ENCODE results near the gene IQSEC3.

IQSEC3 gene

DNA sequence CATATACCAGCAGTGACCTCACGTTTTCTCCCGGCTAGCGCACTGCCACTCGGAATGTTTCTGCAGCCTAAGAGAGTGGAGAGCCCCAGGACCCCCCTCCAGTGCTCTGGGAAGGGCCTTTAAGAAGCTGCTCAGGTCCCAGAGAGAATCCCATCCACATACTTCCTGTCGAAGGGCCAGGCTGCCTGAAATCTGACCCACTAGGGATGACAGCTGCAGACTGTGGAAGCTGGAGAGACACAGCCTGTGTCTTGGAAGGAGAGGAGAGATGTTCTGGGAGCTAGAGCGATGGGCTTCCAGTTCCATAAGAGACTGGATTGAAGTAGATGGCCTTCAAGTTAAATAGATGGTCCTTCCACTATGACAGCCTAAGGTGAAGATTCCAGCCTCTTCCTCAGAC is 54.4 kb downstream of the IQSEC3 start:
- Histone ChIP-seq H3K9me3 (ENCODE audit: control insufficient read depth, low read length) (no peaks in the 10 kb centered on the region), H3K27me3 (ENCODE audit: control insufficient read depth in 1 of 2, insufficient read depth in 1 of 2, low read length in 2 of 2) (peaks cover 54 to 81% of the 10 kb centered on the region in 2 experiments), H3K4me3 (ENCODE audit: insufficient read depth in 1 of 2, low read depth in 1 of 2, low read length in 2 of 2) (no peak overlapping the region), H2BK12ac (ENCODE audit: low read length in 2 of 2) (no peak overlapping the region), H4K8ac (ENCODE audit: low read length) (no peak overlapping the region), H2BK5ac (ENCODE audit: low read depth, low read length, poor library complexity, severe bottlenecking) (no peak overlapping the region), H2BK120ac (ENCODE audit: low read depth, low read length) (no peak overlapping the region), H3K18ac (ENCODE audit: low read depth in 1 of 2, low read length in 2 of 2) (no peak overlapping the region), H3K4me1 (ENCODE audit: control insufficient read depth, insufficient read depth, low read depth, low read length) (no peaks in the 10 kb centered on the region), H3K4ac (ENCODE audit: low read depth in 1 of 2, low read length in 2 of 2) (no peak overlapping the region), H3K36me3 (ENCODE audit: control insufficient read depth in 1 of 2, insufficient read depth in 2 of 2, low read depth in 1 of 2, low read length in 2 of 2) (no peaks in the 10 kb centered on the region), H3K79me1 (replicated peaks; ENCODE audit: low read length, poor library complexity, severe bottlenecking) (no peaks in the 10 kb centered on the region), H3K9ac (ENCODE audit: low read length) (no peak overlapping the region), H2BK15ac (ENCODE audit: low read depth, poor library complexity, severe bottlenecking) (no peak overlapping the region), H4K91ac (ENCODE audit: low read length) (no peak overlapping the region), H2AK5ac (ENCODE audit: low read length, severe bottlenecking) (no peak overlapping the region), H3K23ac (ENCODE audit: low read length in 2 of 2) (no peak overlapping the region), H3K27ac (ENCODE audit: low read length, poor library complexity, severe bottlenecking) (no peak overlapping the region), H3K14ac (ENCODE audit: low read length in 2 of 2) (no peak overlapping the region), H3K4me2 (ENCODE audit: low read length, poor library complexity, severe bottlenecking) (no peak overlapping the region), H2AFZ (ENCODE audit: low read depth, low read length) (no peak overlapping the region)
- WGBS = 57% methylated on average over 6 of the region's 6 CpGs
- DNase-seq = no peak

DNA sequence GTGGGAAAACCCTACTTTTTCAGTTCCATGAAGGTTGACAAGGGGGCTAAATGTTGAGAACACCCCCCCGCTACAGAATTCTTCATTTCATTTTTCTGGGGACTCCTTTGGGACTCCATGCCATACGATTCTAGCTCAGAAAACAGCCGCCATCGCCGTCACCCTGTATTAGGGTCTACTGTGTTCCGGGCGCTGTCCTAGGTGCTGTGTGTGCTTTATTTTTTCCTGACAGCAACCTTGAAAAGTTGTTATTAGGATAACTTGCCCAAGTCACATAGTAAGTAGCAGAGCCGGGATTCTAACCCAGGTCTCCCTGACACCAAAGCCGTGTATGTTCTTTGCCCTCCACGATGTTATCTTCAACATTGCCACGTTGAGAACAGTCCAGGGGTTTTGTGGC is 55.1 kb downstream of the IQSEC3 start:
- 88% methylated on average over 11 of the region's 11 CpGs for WGBS
- no peak overlapping the region for H3K27ac ChIP-seq (ENCODE audit: low read length, poor library complexity, severe bottlenecking)

DNA sequence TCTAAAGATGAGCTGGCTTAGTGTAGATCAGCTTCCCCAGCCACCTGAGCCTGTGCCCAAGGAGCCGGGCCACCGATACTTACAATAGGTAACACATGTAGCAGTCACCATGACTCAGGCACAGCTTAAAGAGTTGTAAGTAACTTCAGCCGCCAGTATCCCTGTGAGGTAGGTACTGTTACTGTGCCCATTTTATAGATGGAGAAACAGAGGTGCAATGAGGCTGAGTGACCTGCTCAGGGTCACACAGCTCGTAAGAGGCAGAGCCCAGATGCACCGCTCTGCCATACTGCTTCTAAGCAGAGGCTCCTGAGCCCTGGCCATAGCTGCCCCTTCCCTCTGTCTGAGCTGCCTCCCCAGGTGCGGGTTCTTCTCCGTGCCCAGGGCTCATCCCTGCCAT is 58.5 kb downstream of the IQSEC3 start:
- H3K79me1 ChIP-seq (replicated peaks; ENCODE audit: low read length, poor library complexity, severe bottlenecking) = no peaks in the 10 kb centered on the region
- WGBS = 82% methylated on average over 7 of the region's 7 CpGs
- H2BK12ac ChIP-seq (ENCODE audit: low read length in 2 of 2) = no peak overlapping the region
- H3K4me2 ChIP-seq (ENCODE audit: low read length, poor library complexity, severe bottlenecking) = no peak overlapping the region
- no peak overlapping the region for H3K4ac ChIP-seq (ENCODE audit: low read depth in 1 of 2, low read length in 2 of 2)
- H3K14ac ChIP-seq (ENCODE audit: low read length in 2 of 2) = no peak overlapping the region
- no peak overlapping the region for H4K91ac ChIP-seq (ENCODE audit: low read length)
- no peak for DNase-seq
- H2BK15ac ChIP-seq (ENCODE audit: low read depth, poor library complexity, severe bottlenecking) = no peak overlapping the region
- no peak overlapping the region for H2BK120ac ChIP-seq (ENCODE audit: low read depth, low read length)
- H3K9me3 ChIP-seq (ENCODE audit: control insufficient read depth, low read length) = no peaks in the 10 kb centered on the region
- no peak overlapping the region for H2AK5ac ChIP-seq (ENCODE audit: low read length, severe bottlenecking)
- no peak overlapping the region for H3K27ac ChIP-seq (ENCODE audit: low read length, poor library complexity, severe bottlenecking)
- no peaks in the 10 kb centered on the region for H3K4me1 ChIP-seq (ENCODE audit: control insufficient read depth, insufficient read depth, low read depth, low read length)
- H2BK5ac ChIP-seq (ENCODE audit: low read depth, low read length, poor library complexity, severe bottlenecking) = no peak overlapping the region
- H2AFZ ChIP-seq (ENCODE audit: low read depth, low read length) = no peak overlapping the region
- H3K23ac ChIP-seq (ENCODE audit: low read length in 2 of 2) = no peak overlapping the region
- no peak overlapping the region for H4K8ac ChIP-seq (ENCODE audit: low read length)
- no peaks in the 10 kb centered on the region for H3K36me3 ChIP-seq (ENCODE audit: control insufficient read depth in 1 of 2, insufficient read depth in 2 of 2, low read depth in 1 of 2, low read length in 2 of 2)
- peaks cover 26 to 74% of the 10 kb centered on the region in 2 experiments for H3K27me3 ChIP-seq (ENCODE audit: control insufficient read depth in 1 of 2, insufficient read depth in 1 of 2, low read length in 2 of 2)
- no peak overlapping the region for H3K18ac ChIP-seq (ENCODE audit: low read depth in 1 of 2, low read length in 2 of 2)
- H3K4me3 ChIP-seq (ENCODE audit: insufficient read depth in 1 of 2, low read depth in 1 of 2, low read length in 2 of 2) = no peak overlapping the region
- no peak overlapping the region for H3K9ac ChIP-seq (ENCODE audit: low read length)

More for the DNA sequence above, 55.1 kb downstream of the IQSEC3 start:
- H4K91ac ChIP-seq (ENCODE audit: low read length) = no peak overlapping the region
- no peaks in the 10 kb centered on the region for H3K4me1 ChIP-seq (ENCODE audit: control insufficient read depth, insufficient read depth, low read depth, low read length)
- no peak overlapping the region for H3K14ac ChIP-seq (ENCODE audit: low read length in 2 of 2)
- no peak overlapping the region for H3K18ac ChIP-seq (ENCODE audit: low read depth in 1 of 2, low read length in 2 of 2)
- no peaks in the 10 kb centered on the region for H3K79me1 ChIP-seq (replicated peaks; ENCODE audit: low read length, poor library complexity, severe bottlenecking)
- no peak overlapping the region for H2BK15ac ChIP-seq (ENCODE audit: low read depth, poor library complexity, severe bottlenecking)
- H4K8ac ChIP-seq (ENCODE audit: low read length) = no peak overlapping the region
- no peak overlapping the region for H3K23ac ChIP-seq (ENCODE audit: low read length in 2 of 2)
- no peak overlapping the region for H2BK5ac ChIP-seq (ENCODE audit: low read depth, low read length, poor library complexity, severe bottlenecking)
- no peaks in the 10 kb centered on the region for H3K9me3 ChIP-seq (ENCODE audit: control insufficient read depth, low read length)
- DNase-seq = no peak
- H3K9ac ChIP-seq (ENCODE audit: low read length) = no peak overlapping the region
- H2BK12ac ChIP-seq (ENCODE audit: low read length in 2 of 2) = no peak overlapping the region
- H3K4me2 ChIP-seq (ENCODE audit: low read length, poor library complexity, severe bottlenecking) = no peak overlapping the region
- no peak overlapping the region for H3K4me3 ChIP-seq (ENCODE audit: insufficient read depth in 1 of 2, low read depth in 1 of 2, low read length in 2 of 2)
- H2BK120ac ChIP-seq (ENCODE audit: low read depth, low read length) = no peak overlapping the region
- H2AFZ ChIP-seq (ENCODE audit: low read depth, low read length) = no peak overlapping the region
- H2AK5ac ChIP-seq (ENCODE audit: low read length, severe bottlenecking) = no peak overlapping the region
- no peak overlapping the region for H3K4ac ChIP-seq (ENCODE audit: low read depth in 1 of 2, low read length in 2 of 2)
- H3K36me3 ChIP-seq (ENCODE audit: control insufficient read depth in 1 of 2, insufficient read depth in 2 of 2, low read depth in 1 of 2, low read length in 2 of 2) = no peaks in the 10 kb centered on the region
- peaks cover 47 to 81% of the 10 kb centered on the region in 2 experiments for H3K27me3 ChIP-seq (ENCODE audit: control insufficient read depth in 1 of 2, insufficient read depth in 1 of 2, low read length in 2 of 2)

DNA sequence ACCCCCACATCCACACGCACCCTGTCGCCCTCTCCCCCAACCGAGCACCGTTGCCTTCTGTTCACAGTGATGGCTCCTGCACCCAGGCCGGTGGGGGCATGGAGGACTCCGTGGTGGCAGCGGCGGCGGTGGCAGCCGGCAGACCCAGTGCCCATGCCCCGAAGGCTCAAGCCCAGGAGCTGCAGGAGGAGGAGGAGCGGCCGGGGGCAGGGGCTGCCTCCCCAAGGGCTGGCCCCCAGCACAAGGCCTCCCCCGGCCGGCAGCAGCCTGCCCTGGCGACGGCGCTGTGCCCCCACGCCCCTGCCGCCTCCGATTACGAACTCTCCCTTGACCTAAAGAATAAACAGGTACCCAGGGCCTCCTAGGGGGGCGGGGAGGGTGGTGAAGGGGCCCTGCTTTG is 59.0 kb downstream of the IQSEC3 start:
- no peak overlapping the region for H2BK120ac ChIP-seq (ENCODE audit: low read depth, low read length)
- no peaks in the 10 kb centered on the region for H3K36me3 ChIP-seq (ENCODE audit: control insufficient read depth in 1 of 2, insufficient read depth in 2 of 2, low read depth in 1 of 2, low read length in 2 of 2)
- H3K9ac ChIP-seq (ENCODE audit: low read length) = no peak overlapping the region

More for the DNA sequence above, 59.0 kb downstream of the IQSEC3 start:
- Histone ChIP-seq H2BK12ac (ENCODE audit: low read length in 2 of 2) (no peak overlapping the region), H3K14ac (ENCODE audit: low read length in 2 of 2) (no peak overlapping the region), H3K4me1 (ENCODE audit: control insufficient read depth, insufficient read depth, low read depth, low read length) (no peaks in the 10 kb centered on the region), H3K23ac (ENCODE audit: low read length in 2 of 2) (no peak overlapping the region), H4K8ac (ENCODE audit: low read length) (no peak overlapping the region), H4K91ac (ENCODE audit: low read length) (no peak overlapping the region), H3K27me3 (ENCODE audit: control insufficient read depth in 1 of 2, insufficient read depth in 1 of 2, low read length in 2 of 2) (peaks cover 24 to 75% of the 10 kb centered on the region in 2 experiments), H2AK5ac (ENCODE audit: low read length, severe bottlenecking) (no peak overlapping the region), H3K4me3 (ENCODE audit: insufficient read depth in 1 of 2, low read depth in 1 of 2, low read length in 2 of 2) (no peak overlapping the region), H2BK15ac (ENCODE audit: low read depth, poor library complexity, severe bottlenecking) (no peak overlapping the region), H3K4me2 (ENCODE audit: low read length, poor library complexity, severe bottlenecking) (no peak overlapping the region), H3K9me3 (ENCODE audit: control insufficient read depth, low read length) (no peaks in the 10 kb centered on the region), H2BK5ac (ENCODE audit: low read depth, low read length, poor library complexity, severe bottlenecking) (no peak overlapping the region), H3K18ac (ENCODE audit: low read depth in 1 of 2, low read length in 2 of 2) (no peak overlapping the region), H3K79me1 (replicated peaks; ENCODE audit: low read length, poor library complexity, severe bottlenecking) (no peaks in the 10 kb centered on the region), H3K27ac (ENCODE audit: low read length, poor library complexity, severe bottlenecking) (no peak overlapping the region), H3K4ac (ENCODE audit: low read depth in 1 of 2, low read length in 2 of 2) (no peak overlapping the region), H2AFZ (ENCODE audit: low read depth, low read length) (no peak overlapping the region)
- WGBS = 84% methylated on average over 10 of the region's 23 CpGs
- no peak for DNase-seq
